GM19468 (cell line): Measurements from ENCODE around the gene CKM.

Source experiments
- ATAC-seq: cut with Tn5 transposase; IDR thresholded peaks from one replicate; pipeline ENCODE4 v1.9.1; 2021; ENCODE audit warnings: mild to moderate bottlenecking, moderate library complexity, moderate number of reproducible peaks; ENCODE audit not compliant: unreplicated experiment; ENCODE audit errors: extremely low read depth

CKM gene

GRCh38 chr19:45258862-45259261 is 63.8 kb downstream of the CKM start:
- no peak for ATAC-seq

- ATAC-seq, result no peak
These were observed 65.8 kb downstream of the CKM start for GRCh38 chr19:45256836-45257235.
